HCT116 (cell line): ENCODE measurements around the gene PMEPA1. TPM values are rescaled to one million over a fixed set of nuclear protein-coding genes. Genes with fewer than 3 reads are reported as not detected.

ENCODE experiments used
- ATAC-seq: fragments of 200-7000 bp; cut with Tn5 transposase; 2 replicates; pipeline ENCODE4 v1.9.1; 2020; ENCODE audit warnings: mild to moderate bottlenecking, moderate library complexity
- BruUV-seq: library from RNA; stranded (reverse); fragments of 400-500 nt; replicated peaks from 2 replicates; lab custom pipeline; 2021; lab: Mats Ljungman, UMichigan
- CTCF ChIA-PET: fragments of 300-600 bp; sonication (Branson Sonifier 250); formaldehyde crosslinking; loops from one replicate; lab custom pipeline; 2021; ENCODE audit warnings: antibody characterized with exemption; lab: Charles Lee
- POLR2A ChIA-PET: fragments of 300-600, 350-600 bp; sonication (Branson Sonifier 250); formaldehyde crosslinking; loops from one replicate; lab custom pipeline; 2021; ENCODE audit warnings: antibody characterized with exemption; lab: Charles Lee
- RAD21 ChIA-PET, 2 experiments: fragments of 300-600 bp; sonication (Branson Sonifier 250); formaldehyde crosslinking; loops; one replicate each; lab custom pipeline; 2023; ENCODE audit warnings: low total read pairs in 2 of 2; ENCODE audit not compliant: uncharacterized antibody in 2 of 2, unreplicated experiment in 2 of 2, low non-redundant PET in 1 of 2; lab: Charles Lee
- DNase-seq: peaks from one replicate; pipeline ENCODE4 v3.0.0-alpha.2; 2010; ENCODE audit warnings: low read depth, low spot score
- H2AFZ ChIP-seq: fragments of 200-600 bp; shearing (Covaris generic), sonication (generic); 2 replicates; pipeline ENCODE4 v1.6.1; 2017; ENCODE audit warnings: low read depth, mixed run types, mixed read lengths, antibody characterized with exemption, low read length; ENCODE audit not compliant: poor library complexity, severe bottlenecking
- H3K27ac ChIP-seq: 2 replicates; pipeline ENCODE4 v1.5.1; 2012; ENCODE audit warnings: low read depth, low read length
- H3K27me3 ChIP-seq: fragments of 200-600 bp; sonication (generic); 2 replicates; pipeline ENCODE4 v1.6.1; 2016; ENCODE audit warnings: mixed run types, low read length, mixed read lengths; ENCODE audit not compliant: insufficient read depth
- H3K36me3 ChIP-seq, 2 experiments: fragments of 200-500 bp in 1 of 2; fragments of 200-600 bp in 1 of 2; sonication (Bioruptor generic) in 1 of 2; sonication (generic) in 1 of 2; 2 replicates each; pipeline versions ENCODE4 v1.5.1 to v1.6.1; 2014 to 2016; ENCODE audit warnings: low read length in 2 of 2, inconsistent platforms in 1 of 2, mixed read lengths in 1 of 2, mixed run types in 1 of 2; ENCODE audit not compliant: insufficient read depth in 2 of 2, control insufficient read depth in 1 of 2
- H3K4me1 ChIP-seq, 2 experiments: fragments of 200-600 bp in 1 of 2; sonication (generic) in 1 of 2; 2 replicates each; pipeline versions ENCODE4 v1.5.1 to v1.6.1; 2012 to 2017; ENCODE audit warnings: low read length in 2 of 2, inconsistent platforms in 1 of 2, mild to moderate bottlenecking in 1 of 2, mixed read lengths in 1 of 2, mixed run types in 1 of 2, moderate library complexity in 1 of 2; ENCODE audit not compliant: insufficient read depth in 2 of 2, control insufficient read depth in 1 of 2
- H3K4me2 ChIP-seq: fragments of 200-600 bp; sonication (generic); 2 replicates; pipeline ENCODE4 v1.6.1; 2017; ENCODE audit warnings: mixed run types, low read length, mixed read lengths
- H3K4me3 ChIP-seq, 2 experiments: fragments of 200-600 bp in 1 of 2; sonication (generic) in 1 of 2; replicated peaks in 1 of 2; 2 replicates each; pipeline ENCODE4 v1.5.1; 2011 to 2016; ENCODE audit warnings: low read length in 2 of 2, control low read depth in 1 of 2, low read depth in 1 of 2, mild to moderate bottlenecking in 1 of 2, mixed read lengths in 1 of 2, mixed run types in 1 of 2
- H3K79me2 ChIP-seq: fragments of 200-600 bp; sonication (generic); 2 replicates; pipeline ENCODE4 v1.6.1; 2017; ENCODE audit warnings: mild to moderate bottlenecking, mixed run types, low read length, moderate library complexity, mixed read lengths; ENCODE audit not compliant: insufficient read depth
- H3K9ac ChIP-seq: fragments of 200-600 bp; sonication (generic); 2 replicates; pipeline ENCODE4 v1.6.1; 2016; ENCODE audit warnings: low read length, mixed read lengths
- H3K9me2 ChIP-seq: fragments of 200-600 bp; sonication (generic), shearing (Covaris generic); 2 replicates; pipeline ENCODE4 v1.6.1; 2017; ENCODE audit warnings: mixed run types, mild to moderate bottlenecking, moderate library complexity; ENCODE audit not compliant: insufficient read depth
- H3K9me3 ChIP-seq, 2 experiments: fragments of 200-500 bp in 1 of 2; fragments of 200-600 bp in 1 of 2; sonication (Bioruptor generic) in 1 of 2; sonication (generic) in 1 of 2; 2 replicates each; pipeline ENCODE4 v1.6.1; 2014 to 2017; ENCODE audit warnings: low read length in 2 of 2, mixed read lengths in 2 of 2, inconsistent platforms in 1 of 2, low read depth in 1 of 2, mild to moderate bottlenecking in 1 of 2, mixed run types in 1 of 2, moderate library complexity in 1 of 2; ENCODE audit not compliant: control insufficient read depth in 1 of 2, insufficient read depth in 1 of 2
- H4K20me1 ChIP-seq: fragments of 200-600 bp; sonication (generic), shearing (Covaris generic); 2 replicates; pipeline ENCODE4 v1.6.1; 2017; ENCODE audit warnings: mixed run types, mild to moderate bottlenecking, moderate library complexity; ENCODE audit not compliant: insufficient read depth
- CEBPB ChIP-seq: IDR thresholded peaks from 2 replicates; pipeline ENCODE4 v1.6.1; 2012; ENCODE audit warnings: low read depth
- EZH2 ChIP-seq: fragments of 200-600 bp; sonication (generic); IDR thresholded peaks from 2 replicates; pipeline ENCODE4 v1.6.1; 2017; ENCODE audit warnings: antibody characterized with exemption, mixed run types
- POLR2A ChIP-seq: IDR thresholded peaks from 2 replicates; pipeline ENCODE4 v1.7.0; 2011; ENCODE audit warnings: borderline replicate concordance; ENCODE audit not compliant: insufficient read depth, insufficient read length; ENCODE audit errors: extremely low read depth
- ZFX ChIP-seq: fragments of 450-650 bp; IDR thresholded peaks from 2 replicates; pipeline ENCODE4 v1.6.1; 2017
- ZNF274 ChIP-seq: fragments of 200-500 bp; sonication (Bioruptor generic); IDR thresholded peaks from 2 replicates; pipeline ENCODE4 v1.6.1; 2014; ENCODE audit warnings: mild to moderate bottlenecking, low read depth, low read length, inconsistent platforms
- intact Hi-C: fragments of 100-400 bp; cut with micrococcal nuclease; formaldehyde crosslinking; loops from 2 replicates; pipeline ENCODE4 v1.10.0; 2022
- total RNA-seq: library from RNA; stranded (reverse); gene quantifications from one replicate; pipeline ENCODE4 v1.2.1, GENCODE V29; 2021; ENCODE audit not compliant: unreplicated experiment
- TF ChIP-seq, protein P1 (sequence below): IDR thresholded peaks from 2 replicates; pipeline ENCODE4 v1.6.1; 2012; ENCODE audit warnings: low read depth

The PMEPA1 gene
- total RNA-seq, 1 experiment from 2014 or later: 0.64 TPM

DNA sequence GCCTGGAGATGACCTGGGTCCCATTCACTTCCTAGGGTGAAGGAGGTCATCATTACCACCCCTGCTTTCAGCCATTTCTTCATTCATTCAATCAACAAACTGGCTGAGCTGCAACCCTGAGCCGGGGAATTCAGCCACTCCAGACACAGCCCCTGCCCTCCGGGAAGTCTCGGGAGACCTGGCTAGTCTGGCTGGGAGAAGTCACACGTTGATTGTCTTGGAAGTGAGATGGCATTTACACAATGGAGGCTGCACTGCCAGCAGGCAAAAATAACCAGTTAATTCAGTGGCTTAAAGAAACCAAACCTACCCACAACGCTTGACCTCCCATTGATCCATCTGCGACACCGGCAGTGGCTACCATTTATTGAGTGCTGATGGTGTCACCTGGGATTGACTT lies 2.0 kb upstream of the PMEPA1 start:
- Histone ChIP-seq H3K4me1 (peaks cover 8 to 18% of the 10 kb centered on the region in 2 experiments; a peak in 3 of 4 replicates), H4K20me1 (no peaks in the 10 kb centered on the region), H3K9me2 (no peaks in the 10 kb centered on the region), H3K4me3 (no peak overlapping the region), H3K4me2 (no peak overlapping the region), H3K27ac (no peak overlapping the region), H3K27me3 (peaks cover 76% of the 10 kb centered on the region), H3K9me3 (no peaks in the 10 kb centered on the region), H3K79me2 (no peaks in the 10 kb centered on the region), H2AFZ (no peak overlapping the region), H3K36me3 (no peaks in the 10 kb centered on the region), H3K9ac (no peak overlapping the region)
- intact Hi-C loops: no loop called here
- TF ChIP-seq EZH2 (no peak), ZFX (no peak), POLR2A (no peak), CEBPB (no peak)
- ATAC-seq (no peak), DNase-seq (no peak)
- BruUV-seq: no TSS peak
- ChIA-PET RAD21 (no interaction called here), POLR2A (no interaction called here), CTCF (no interaction called here)

- ATAC-seq: no peak
- H3K9me3 ChIP-seq: no peaks in the 10 kb centered on the region
- H3K36me3 ChIP-seq: no peaks in the 10 kb centered on the region
- ChIA-PET POLR2A (no interaction called here), RAD21 (no interaction called here), CTCF (interaction anchor here (0.9 kb wide), 1 partner anchor 13 kb away, joined by 4 read pairs; no protein-coding TSS in a partner anchor)
- H2AFZ ChIP-seq: no peak overlapping the region
- H3K27me3 ChIP-seq: peaks cover 76% of the 10 kb centered on the region
- no peaks in the 10 kb centered on the region for H3K79me2 ChIP-seq
- intact Hi-C loops: no loop called here
- H3K9me2 ChIP-seq: no peaks in the 10 kb centered on the region
- no peaks in the 10 kb centered on the region for H4K20me1 ChIP-seq
- BruUV-seq: no TSS peak
- H3K9ac ChIP-seq: no peak overlapping the region
- no peak overlapping the region for H3K4me2 ChIP-seq
- H3K27ac ChIP-seq: no peak overlapping the region
- H3K4me3 ChIP-seq: no peak overlapping the region
- peaks cover 8 to 18% of the 10 kb centered on the region in 2 experiments; a peak in 3 of 4 replicates for H3K4me1 ChIP-seq
- TF ChIP-seq ZNF274: no peak
- TF ChIP-seq, protein P1, sequence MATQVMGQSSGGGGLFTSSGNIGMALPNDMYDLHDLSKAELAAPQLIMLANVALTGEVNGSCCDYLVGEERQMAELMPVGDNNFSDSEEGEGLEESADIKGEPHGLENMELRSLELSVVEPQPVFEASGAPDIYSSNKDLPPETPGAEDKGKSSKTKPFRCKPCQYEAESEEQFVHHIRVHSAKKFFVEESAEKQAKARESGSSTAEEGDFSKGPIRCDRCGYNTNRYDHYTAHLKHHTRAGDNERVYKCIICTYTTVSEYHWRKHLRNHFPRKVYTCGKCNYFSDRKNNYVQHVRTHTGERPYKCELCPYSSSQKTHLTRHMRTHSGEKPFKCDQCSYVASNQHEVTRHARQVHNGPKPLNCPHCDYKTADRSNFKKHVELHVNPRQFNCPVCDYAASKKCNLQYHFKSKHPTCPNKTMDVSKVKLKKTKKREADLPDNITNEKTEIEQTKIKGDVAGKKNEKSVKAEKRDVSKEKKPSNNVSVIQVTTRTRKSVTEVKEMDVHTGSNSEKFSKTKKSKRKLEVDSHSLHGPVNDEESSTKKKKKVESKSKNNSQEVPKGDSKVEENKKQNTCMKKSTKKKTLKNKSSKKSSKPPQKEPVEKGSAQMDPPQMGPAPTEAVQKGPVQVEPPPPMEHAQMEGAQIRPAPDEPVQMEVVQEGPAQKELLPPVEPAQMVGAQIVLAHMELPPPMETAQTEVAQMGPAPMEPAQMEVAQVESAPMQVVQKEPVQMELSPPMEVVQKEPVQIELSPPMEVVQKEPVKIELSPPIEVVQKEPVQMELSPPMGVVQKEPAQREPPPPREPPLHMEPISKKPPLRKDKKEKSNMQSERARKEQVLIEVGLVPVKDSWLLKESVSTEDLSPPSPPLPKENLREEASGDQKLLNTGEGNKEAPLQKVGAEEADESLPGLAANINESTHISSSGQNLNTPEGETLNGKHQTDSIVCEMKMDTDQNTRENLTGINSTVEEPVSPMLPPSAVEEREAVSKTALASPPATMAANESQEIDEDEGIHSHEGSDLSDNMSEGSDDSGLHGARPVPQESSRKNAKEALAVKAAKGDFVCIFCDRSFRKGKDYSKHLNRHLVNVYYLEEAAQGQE: no peak
- no peak for DNase-seq
Observed at GRCh38 chr20:57711311-57711712, 1.5 kb upstream of the PMEPA1 start.
